Stimulated activated CD4-positive, alpha-beta T cell treated with anti-CD3 and anti-CD28 coated beads, Interleukin-15, amount 100 ng/mL, for 1 hour (primary cell): ENCODE measurements around the gene GALR1.
"Not testable (repeated sequence)": the region's sequence is repeated elsewhere in the genome, so short reads cannot be mapped to it uniquely, and the experiment has no call there.

Source experiments
- DNase-seq, 2 donors: peaks; one replicate each; pipeline ENCODE4 v3.0.0-alpha.2; 2020; ENCODE audit warnings: low read depth in 1 of 2, low spot score in 1 of 2

The GALR1 gene

DNA sequence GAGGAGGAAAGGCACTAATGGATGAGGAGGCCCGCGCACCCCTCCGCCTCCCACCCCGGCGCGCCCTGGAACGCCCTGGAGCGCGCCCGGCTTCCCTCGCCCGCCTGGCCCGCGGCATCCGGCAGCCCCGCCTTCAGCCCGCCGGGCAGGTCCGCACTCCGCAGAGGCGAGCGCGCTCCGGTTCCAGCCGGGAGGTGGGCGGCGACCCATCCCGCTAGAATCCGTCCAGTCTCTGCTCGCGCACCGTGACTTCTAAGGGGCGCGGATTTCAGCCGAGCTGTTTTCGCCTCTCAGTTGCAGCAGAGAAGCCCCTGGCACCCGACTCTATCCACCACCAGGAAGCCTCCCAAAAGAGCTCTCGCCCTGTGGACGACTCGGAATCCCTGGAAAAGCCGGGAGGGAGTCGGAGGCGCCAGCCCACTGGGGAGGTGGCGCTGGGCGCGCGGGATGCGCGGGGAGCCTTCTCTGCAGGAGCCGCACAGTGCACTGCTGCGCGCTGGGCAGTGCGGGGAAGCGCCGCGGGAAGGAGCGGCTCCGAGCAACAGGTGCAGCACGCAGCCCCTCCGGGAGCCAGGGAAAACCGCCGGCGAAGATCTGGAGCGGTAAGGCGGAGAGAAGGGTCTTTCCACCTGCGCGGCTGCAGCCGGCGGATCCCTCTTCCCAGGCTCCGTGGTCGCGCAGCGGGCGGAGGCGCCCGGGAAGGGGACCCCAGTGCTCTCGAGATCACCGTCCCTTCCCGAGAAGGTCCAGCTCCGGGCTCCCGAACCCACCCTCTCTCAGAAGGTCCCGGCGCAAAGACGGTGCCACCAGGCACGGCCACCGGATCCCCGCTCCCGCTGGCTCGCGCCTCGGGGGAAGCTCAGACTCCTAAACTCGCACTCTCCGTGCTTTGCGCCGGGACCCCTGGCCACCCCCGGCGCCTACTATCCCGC is at the start of gene GALR1:
TSS of gene GALR1 (plus strand) at position 280 of the 932 bp plus-strand sequence. CDS start 701 bp downstream, outside the sequence.
- DNase-seq = no peak

DNA sequence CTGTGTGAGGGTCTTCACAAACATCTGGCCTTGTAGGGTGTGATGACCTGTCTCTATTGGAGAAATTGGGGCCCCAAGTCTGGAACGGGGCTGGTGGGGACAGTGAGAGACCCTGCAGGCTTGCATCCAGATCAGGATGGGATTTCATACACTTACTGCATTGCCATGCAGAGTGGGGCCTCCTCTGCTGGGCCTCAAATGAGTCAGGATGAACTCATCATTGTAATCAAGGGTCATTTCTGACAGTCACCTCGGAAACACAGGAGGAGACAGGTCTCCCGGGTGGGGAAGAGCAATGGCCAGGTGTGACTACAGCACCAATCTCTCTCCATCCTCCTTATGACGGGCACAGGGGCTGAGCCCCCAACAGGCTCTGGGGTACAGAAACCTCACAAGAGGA is 48.1 kb upstream of the GALR1 start:
- DNase-seq = no peak

DNA sequence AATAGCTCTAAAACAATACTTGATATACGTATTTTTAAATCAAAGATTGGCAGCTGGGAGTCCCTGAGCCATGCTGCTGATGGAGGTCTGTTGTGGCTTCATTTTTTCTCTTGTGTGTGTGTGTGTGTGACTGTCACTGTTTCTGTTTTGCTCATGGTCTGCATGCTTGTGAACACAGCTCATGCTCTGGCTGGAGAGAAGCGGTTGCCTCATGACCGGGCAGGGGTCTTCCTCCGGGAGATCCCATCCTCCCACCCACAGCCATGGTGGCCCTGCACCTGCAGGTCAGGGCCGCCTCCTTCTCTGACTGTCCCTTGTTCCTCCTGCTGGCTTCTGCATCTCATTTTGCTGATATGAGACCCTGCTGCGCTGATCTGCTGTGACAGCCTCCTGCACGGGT is 47.3 kb upstream of the GALR1 start:
- DNase-seq = no peak

GRCh38 chr18:77203071-77203470 is 46.6 kb upstream of the GALR1 start:
- DNase-seq = no peak

GRCh38 chr18:77203851-77204250 is 45.8 kb upstream of the GALR1 start:
- no peak for DNase-seq

DNA sequence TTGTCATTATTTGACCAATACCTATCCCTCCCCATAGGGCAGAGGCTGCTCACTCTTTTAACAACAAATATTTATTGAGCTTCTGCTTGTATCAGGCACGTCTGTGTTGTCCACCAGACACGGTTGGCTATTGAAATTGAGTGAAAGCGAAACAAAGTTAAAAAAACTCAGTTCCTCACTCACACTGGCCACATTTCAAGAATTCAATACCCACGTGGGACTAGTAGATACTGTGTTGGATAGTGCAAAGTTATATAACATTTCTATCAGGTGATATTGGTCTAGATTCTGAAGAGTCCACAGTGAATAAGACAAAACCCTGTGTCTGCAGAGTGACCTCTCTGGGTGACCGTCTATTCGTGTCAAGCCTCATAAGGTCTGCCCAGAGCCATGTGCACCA is 43.9 kb upstream of the GALR1 start:
- no peak for DNase-seq

DNA sequence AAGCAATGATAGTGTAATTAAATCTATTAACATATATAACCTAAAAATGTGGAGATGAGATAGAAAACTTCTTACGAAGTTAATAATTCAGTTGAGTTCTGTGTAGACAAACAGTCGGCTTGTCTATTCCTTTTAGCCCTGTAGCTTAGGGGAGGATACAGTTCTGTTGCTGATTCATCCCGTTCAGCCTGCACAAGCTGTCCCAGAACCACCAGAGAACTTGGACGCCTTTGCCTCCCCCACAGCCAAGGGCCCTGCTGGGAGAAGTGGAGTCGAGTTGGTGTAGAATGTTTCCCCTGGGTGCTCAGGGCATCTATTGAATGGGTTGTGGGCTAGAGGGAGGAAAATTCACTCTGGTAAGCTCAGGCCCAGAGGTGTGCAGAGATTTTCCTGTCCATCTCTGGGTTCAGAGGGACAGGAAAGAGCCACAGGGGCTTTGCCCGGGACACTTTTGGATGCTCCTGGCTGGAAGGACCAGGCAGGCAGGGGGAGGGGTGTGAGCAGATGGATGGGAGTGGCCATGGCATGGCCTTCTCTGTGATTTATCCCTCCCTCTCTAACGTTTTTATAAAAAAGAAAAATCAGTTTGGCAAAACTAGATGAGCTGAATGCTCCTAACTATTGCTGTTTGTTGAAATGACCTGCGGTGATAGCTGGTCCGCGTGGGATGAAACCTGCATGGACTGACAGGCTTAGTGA is 42.8 kb upstream of the GALR1 start:
- no peak for DNase-seq

DNA sequence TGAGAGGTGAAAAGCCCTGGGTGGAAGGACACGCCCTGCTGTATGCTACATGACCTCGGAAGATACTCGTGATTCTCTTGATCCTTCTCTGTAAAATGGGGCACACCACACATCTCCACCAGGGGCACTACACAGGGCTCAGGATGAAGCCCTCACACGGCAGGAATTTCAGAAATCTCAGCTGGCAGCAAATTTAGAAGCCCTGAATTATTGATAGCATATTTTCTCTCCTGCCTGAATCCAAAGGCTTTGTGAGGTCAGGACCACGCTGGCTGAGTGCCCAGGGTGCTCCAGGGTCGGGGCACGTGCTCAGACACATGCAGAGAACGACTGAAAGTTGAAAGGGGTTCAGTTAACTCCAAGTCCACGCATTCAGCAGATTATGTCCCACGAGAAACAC is 42.1 kb upstream of the GALR1 start:
- no peak for DNase-seq

- DNase-seq = no peak
Observed at GRCh38 chr18:77208964-77209363, 40.7 kb upstream of the GALR1 start.

DNA sequence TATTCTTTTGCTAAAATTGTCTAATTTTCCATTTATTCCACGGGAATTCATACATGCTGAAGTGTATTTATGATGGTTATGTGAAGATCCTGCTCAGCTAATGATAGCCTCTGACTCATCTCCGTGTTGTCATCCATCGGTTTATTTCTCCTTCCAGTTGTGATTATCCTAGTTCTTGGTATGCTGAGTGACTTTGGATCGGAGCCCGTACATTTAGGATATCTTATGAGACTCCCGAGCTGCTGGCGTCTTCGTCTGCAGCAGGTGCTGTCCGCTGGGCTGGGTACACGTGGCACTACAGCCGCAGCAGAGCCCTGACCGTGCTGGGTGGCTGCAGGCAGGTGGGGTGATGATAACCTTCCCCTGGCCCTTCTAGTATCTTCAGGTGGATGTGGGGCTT is 40.1 kb upstream of the GALR1 start:
- DNase-seq = no peak

GRCh38 chr18:77210249-77210648 is 39.4 kb upstream of the GALR1 start:
- no peak for DNase-seq

DNA sequence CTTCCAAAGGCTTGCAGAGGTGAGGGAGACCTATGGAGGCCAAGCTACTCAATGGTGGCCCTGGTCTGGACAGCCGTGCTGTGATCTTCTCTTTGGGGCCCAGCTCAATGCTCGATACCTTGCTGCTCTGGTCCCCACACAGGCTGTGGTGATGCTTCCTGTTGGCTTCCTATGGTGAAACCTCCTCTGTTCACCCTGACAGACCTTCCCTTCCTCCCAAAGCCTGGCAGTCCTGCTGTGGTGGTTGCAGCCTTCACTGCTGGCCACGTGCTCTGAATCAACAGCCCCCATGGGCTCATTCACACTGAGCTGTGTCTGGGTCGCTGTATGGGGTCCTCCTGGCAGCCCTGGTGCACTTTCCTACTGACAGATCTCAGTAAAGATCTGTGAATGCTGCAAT is 31.0 kb upstream of the GALR1 start:
- no peak for DNase-seq

- DNase-seq = no peak
Observed at GRCh38 chr18:77220726-77221125, 28.9 kb upstream of the GALR1 start.

DNA sequence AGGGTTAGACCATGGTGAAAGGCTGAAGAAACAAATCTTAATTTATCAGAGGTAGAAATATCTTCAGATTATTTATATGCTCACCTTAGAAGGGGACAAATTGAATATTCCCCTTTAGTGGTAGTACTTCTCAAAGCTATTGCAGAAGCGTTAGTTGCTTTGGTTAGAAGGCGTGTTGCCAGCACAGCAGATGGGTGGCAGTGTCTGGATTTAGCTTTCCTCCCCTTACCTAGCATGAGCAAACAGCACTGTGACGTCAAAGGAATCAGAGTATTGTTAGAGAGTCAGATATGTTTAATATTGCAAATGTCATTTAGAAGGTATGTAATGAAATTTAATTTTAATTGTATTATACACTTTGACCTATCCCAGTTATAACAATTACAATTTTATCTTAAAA is 27.2 kb upstream of the GALR1 start:
- DNase-seq = no peak

DNA sequence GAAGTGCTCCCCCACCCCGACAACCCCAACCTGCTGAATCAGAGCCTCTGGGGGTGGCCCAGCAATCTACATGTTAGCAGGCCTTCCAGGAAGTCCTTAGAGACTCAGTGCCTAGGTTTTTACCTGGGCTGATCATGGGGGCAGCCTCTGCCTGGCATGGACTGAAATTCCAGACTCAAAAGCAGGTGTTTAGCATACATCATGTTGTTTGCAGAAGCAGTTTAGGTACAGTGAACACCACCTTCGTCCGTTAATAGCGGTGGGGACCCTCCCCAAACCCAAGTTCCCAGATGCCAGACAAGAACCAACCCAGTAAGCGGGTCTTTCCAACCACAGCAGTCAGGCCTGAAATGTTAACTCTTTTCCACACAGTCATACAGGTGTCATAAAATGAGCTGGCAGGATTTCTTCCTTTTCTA is 26.4 kb upstream of the GALR1 start:
- DNase-seq = no peak

DNA sequence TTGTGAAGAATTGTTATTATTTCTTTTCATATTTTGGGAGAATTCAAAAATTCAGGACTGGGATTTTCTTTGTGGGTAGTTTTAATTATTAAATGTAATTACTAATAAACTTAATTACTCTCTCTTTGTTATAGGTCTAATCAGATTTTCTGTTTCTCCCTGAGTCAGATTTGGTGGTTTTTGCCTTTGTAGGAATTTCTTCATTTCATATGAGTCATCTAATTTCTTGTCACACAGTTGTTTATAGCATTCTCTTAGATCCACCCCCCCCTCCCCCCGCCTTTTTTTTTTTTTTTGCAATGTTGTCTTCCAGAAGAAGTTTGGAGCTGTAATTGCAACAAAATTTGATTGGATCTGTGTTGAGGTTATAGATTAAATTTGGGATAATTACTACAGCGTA is 26.0 kb upstream of the GALR1 start:
- no peak for DNase-seq

- DNase-seq = no peak
Observed at GRCh38 chr18:77230645-77231044, 19.0 kb upstream of the GALR1 start.

DNA sequence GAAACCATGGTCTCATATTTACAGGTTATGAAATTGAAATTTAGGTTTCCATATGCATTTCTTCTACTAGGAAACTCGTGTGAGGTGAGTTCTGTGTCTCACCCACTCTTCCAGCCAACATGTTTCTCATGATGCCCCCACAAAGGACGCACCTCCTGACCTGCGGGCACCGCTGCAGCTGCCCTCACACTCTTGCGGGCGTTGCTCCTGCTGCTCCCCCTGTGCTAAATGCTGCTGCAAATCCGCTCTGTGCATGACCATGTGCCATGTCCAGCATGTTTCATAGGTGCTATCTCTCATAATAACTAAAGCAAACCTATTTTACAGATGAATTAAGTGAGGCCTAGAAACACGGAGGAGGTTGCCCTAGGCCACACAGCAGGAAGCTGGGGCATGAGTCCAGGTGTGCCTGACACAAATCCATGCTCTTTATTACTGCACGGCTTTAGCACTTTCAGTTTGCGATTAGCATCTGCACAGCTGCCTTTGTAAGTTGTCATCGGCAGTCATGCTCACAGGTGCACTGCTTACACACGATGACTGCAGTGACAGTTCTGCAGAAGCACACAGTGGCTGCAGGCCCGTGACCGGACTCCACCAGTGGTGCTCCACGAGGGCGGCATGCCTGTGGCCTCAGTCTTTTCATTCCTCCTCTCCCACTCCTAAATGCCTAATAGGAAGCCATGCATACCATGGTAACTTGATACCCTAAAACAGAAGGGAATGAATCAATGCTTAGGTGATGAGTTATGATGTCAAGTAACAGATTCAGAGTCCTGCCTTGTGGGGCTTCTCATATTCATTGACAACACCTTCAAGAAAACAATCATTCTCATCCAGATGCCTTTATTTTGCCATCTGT is 14.9 kb upstream of the GALR1 start:
- DNase-seq = no peak

GRCh38 chr18:77239285-77239684 is 10.4 kb upstream of the GALR1 start:
- DNase-seq = not testable (repeated sequence)

- DNase-seq = no peak
Observed at GRCh38 chr18:77248873-77249568, 627 bp upstream of the GALR1 start.

- no peak for DNase-seq
Observed at GRCh38 chr18:77250501-77250925, 865 bp downstream of the GALR1 start.
